ENCODE measurements around the gene CDH15.

The CDH15 gene

GRCh38 chr16:89198417-89199240 lies 27.1 kb downstream of the CDH15 start:
- DNase-seq (ENCODE audit: extremely low read depth in 1 of 2, low read depth in 1 of 2): no peak

DNA sequence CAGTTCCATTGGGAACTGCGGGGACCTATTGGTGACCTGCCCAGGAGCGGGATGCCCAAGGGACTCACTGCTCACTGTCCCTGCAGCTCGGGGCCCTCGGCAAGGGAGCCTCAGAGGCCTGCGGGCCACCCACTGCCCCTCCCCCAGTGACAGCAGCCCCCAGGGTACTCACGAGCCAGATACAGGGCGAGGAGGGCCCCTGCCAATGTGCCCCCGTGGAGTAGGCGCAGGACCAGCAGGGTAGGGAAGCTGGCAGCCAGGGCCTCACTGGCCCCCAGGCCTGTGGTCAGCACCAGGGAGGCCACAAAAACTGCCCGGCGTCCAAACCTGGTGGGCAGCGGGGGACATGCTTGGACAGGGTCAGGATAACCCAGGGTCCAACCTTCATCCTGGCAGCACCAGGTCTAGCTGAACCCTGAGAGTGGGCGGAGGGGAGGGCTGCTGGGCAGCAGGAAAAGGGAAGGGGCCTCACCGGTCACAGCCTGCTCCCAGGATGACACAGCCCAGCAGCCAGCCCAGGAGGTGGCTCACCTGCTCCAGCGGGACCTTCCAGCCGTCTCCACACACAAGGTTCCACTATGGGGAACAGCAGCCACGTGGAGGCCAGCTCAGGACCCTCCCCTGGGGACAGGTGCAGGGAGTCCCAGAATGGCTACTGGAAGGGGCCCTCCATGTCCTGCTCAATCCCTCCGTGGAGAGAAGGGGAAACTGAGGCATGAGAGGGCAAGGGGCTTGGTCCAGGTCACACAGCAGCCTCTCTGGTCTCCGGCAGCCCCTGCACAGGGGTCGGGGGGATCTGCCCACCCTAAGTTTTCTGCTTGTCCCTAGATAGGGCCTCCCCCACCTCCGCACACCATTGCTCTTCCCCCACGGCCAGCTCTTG lies 27.9 kb downstream of the CDH15 start:
- DNase-seq (ENCODE audit: extremely low read depth in 1 of 2, low read depth in 1 of 2): no peak

GRCh38 chr16:89200124-89200849 lies 28.7 kb downstream of the CDH15 start, which contains the start of gene SLC22A31:
SLC22A31 (minus strand) TSS chr16:89200537; CDS start chr16:89200501, 36 bp downstream.
- DNase-seq (ENCODE audit: extremely low read depth in 1 of 2, low read depth in 1 of 2): no peak

DNA sequence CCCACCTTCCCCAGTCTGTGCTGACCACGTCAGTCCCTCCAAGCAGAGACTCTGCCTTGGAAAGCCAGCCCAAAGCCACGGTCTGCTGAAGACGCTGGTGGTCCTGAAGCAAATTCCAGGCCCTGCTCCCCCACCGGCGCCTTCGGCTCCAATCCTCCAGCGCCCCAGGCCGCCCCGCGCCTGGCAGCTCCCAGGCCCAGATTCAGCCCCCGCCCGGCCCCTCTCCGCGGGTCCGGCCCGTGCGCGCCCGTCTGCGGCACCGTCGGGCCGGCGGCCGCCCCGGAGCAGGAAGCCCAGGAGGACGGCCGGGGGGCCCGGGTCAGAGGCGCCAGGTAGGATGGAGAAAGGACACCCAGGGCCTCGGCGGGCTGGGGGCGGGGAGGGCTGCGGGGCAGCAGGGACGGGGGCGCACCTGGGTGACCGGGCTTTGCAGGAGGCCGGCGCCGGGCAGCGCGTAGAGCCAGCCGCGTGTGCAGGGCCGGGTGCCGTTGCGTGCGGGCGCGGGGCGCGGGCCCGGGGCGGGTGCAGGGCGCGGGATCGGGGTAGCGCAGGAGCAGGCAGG lies 29.4 kb downstream of the CDH15 start:
- DNase-seq (ENCODE audit: extremely low read depth in 1 of 2, low read depth in 1 of 2): no peak

GRCh38 chr16:89201439-89202377 lies 30.2 kb downstream of the CDH15 start:
- DNase-seq (ENCODE audit: extremely low read depth in 1 of 2, low read depth in 1 of 2): peak; percentile 56 to 67

- no peak for DNase-seq (ENCODE audit: extremely low read depth in 1 of 2, low read depth in 1 of 2)
Observed at GRCh38 chr16:89202422-89203215, 31.1 kb downstream of the CDH15 start.

GRCh38 chr16:89207993-89208392 lies 36.4 kb downstream of the CDH15 start:
- DNase-seq (ENCODE audit: extremely low read depth in 1 of 2, low read depth in 1 of 2): no peak

GRCh38 chr16:89209522-89210044 lies 38.0 kb downstream of the CDH15 start:
- DNase-seq (ENCODE audit: extremely low read depth in 1 of 2, low read depth in 1 of 2): no peak

DNA sequence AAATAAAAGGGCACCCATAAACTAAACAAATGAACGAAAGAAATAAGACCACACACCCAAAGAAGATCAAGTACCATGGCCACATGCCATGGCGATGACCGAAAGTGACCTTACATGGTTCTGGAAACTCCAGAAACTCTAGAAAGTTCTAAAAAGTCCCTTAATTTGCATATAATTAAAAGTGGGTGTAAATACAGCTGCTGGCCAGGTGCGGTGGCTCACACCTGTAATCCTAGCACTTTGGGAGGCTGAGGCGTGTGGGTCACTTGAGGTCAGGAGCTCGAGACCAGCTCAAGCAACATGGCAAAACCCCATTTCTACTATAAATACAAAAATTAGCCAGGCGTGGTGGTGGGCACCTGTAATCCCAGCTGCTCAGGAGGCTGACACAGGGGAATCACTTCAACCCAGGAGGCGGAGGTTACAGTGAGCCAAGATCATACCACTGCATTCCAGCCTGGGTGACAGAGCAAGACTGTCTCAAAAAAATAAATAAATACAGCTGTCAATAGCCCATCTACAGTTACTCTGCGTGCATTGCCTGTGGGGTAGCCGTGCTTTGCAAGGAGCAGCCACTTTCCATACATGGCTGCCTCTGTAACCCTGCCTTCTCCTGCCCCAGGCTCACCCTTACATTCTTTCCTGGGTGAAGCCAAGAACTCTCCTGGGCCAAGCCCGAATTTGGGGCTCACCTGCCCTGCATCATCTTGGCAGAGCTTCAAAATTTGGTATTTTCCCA lies 38.8 kb downstream of the CDH15 start:
- DNase-seq (ENCODE audit: extremely low read depth in 1 of 2, low read depth in 1 of 2): no peak

GRCh38 chr16:89210904-89211515 lies 39.5 kb downstream of the CDH15 start:
- no peak for DNase-seq (ENCODE audit: extremely low read depth in 1 of 2, low read depth in 1 of 2)

DNA sequence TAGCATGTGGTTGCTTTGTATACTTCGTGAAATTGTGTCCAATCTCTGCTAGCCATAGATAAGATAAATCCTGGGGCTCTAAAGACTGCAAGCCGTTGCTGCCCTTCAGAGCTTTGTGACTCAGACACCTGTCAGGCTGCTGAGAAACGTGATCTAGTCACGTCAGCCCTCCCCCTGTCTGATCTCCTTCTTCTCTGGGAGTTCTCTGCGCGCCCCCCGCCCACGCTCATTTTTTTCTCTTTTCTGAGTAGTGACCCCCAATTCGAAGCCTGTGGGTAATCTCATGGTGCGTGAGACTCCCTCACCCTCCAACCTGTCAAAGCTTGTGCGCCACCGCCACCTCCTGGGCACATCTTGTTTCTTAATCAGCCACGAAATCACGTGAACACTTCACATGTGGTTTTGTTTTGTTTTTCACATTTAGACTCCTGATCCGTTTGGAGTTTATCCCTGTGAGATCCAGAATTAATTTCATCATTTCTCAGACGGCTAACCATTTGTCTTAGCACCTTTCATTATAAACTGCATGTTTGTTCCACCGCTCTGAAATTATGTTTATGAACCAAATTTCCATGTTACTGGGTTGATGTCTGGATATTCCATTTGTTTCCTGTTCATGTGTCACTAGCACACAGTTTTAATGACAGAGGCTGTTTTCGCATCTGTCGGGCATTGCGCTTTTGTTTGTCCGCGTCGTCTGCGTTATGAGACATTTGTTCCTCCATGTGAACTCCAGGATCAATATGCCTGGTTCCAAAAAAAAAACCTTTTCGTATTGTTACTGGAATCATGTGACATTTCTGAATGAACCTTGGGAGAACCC lies 45.0 kb downstream of the CDH15 start:
- peak; percentile 56 to 79 for DNase-seq (ENCODE audit: extremely low read depth in 1 of 2, low read depth in 1 of 2)

- DNase-seq (ENCODE audit: extremely low read depth in 1 of 2, low read depth in 1 of 2): no peak
Observed at GRCh38 chr16:89217138-89217387, 45.5 kb downstream of the CDH15 start.

- peak; percentile 58 to 60 for DNase-seq (ENCODE audit: extremely low read depth in 1 of 2, low read depth in 1 of 2)
Observed at GRCh38 chr16:89217388-89218191, 46.0 kb downstream of the CDH15 start, which contains the start of gene ZNF778. ZNF778 (plus strand) TSS chr16:89217703; CDS start chr16:89221128, 3,425 bp downstream.

DNA sequence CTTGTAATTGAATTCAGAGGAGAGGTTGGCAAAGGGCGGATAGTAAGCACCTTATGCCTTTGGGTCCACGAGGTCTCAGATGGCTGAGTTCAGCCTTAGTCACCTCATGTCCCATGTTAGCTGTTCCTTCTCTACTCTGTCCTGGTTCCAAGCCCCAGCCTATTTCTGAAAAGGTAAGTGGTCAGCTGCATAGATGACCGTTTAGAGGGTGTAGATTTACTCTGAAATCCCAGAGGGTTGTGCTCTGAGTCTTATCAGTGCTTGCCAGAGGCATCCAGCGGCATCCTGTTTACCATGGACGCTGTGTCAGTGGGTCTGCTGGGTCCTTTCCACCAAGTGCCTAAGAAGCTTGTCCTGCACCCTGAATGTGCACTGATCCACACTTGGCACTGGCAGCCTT lies 47.8 kb downstream of the CDH15 start:
- DNase-seq (ENCODE audit: extremely low read depth in 1 of 2, low read depth in 1 of 2): no peak

DNA sequence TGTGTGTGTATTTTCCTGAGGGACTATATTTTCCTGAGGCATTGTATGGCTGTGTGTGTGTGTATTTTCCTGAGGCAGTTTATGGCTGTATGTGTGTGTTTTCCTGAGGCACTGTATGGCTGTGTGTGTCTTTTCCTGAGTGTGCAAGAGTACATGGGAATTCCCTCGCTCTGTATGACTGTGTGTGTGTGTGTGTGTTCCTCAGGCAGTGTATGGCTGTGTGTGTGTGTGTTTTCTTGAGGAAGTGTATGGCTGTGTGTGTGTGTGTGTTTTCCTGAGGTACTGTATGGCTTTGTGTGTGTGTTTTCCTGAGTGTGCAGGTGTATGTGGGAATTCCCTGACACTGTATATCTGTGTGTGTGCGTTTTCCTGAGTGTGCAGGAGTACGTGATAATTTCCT lies 50.1 kb downstream of the CDH15 start:
- DNase-seq (ENCODE audit: extremely low read depth in 1 of 2, low read depth in 1 of 2): no peak

DNA sequence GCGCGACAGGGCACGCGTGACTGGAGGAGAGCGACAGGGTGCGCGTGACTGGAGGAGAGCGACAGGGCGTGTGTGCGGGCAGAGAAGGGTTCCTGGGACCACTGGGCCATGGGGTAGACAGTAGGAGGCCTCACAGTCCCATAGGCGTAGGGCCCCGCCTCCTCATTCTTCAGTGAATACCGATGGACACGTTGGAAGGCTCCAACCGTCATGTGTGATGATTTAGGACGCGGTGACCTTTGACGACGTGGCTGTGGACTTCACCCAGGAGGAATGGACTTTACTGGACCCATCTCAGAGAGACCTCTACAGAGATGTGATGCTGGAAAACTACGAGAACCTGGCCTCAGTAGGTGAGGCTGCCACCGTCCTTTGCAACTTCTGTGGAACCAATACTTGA lies 51.4 kb downstream of the CDH15 start:
- DNase-seq (ENCODE audit: extremely low read depth in 1 of 2, low read depth in 1 of 2): no peak
